GM21390 (cell line): ENCODE measurements around the gene CCIN.
"Not testable (repeated sequence)": the region's sequence is repeated elsewhere in the genome, so short reads cannot be mapped to it uniquely, and the experiment has no call there.

Source experiments
- ATAC-seq: cut with Tn5 transposase; IDR thresholded peaks from one replicate; pipeline ENCODE4 v1.9.1; 2021; ENCODE audit not compliant: unreplicated experiment

CCIN gene

GRCh38 chr9:36158122-36158521 is 11.1 kb upstream of the CCIN start:
- ATAC-seq: no peak

DNA sequence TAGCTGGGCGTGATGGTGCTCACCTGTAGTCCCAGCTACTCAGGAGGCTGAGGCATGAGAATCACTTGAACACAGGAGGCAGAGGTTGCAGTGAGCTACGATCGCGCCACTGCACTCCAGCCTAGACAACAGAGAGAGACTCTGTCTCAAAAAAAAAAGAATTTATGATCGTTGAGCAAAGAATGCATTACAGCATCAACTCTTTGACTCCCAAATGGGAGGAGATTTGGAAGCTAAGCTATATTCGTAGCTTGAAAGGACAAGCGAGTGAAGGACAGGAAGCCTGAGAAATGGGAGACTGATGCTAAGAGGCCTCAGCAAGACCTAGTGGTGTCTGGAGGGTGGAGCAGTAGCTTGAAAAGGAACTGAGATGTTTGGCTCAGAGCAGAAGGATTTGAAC is 10.3 kb upstream of the CCIN start:
- ATAC-seq: no peak

DNA sequence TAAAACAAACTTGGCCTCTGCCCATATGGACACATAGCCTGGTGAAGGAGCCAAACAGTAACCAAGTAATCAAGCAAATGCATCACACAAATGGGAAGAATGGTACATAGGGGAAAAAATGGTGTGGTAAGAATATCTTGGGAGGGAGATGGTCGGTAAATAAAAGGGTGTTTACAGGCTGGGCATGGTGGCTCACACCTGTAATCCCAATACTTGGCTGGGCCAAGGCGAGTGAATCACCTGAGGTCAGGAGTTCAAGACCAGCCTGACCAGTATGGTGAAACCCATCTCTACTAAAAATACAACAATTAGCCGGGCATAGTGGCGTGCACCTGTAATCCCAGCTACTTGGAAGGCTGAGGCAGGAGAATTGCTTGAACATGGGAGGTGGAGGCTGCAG is 9.7 kb upstream of the CCIN start:
- ATAC-seq: not testable (repeated sequence)

- not testable (repeated sequence) for ATAC-seq
Measured at GRCh38 chr9:36160126-36160525, 9.1 kb upstream of the CCIN start.

- no peak for ATAC-seq
Measured at GRCh38 chr9:36161187-36161586, 8.0 kb upstream of the CCIN start.

- ATAC-seq: no peak
Measured at GRCh38 chr9:36162211-36162738, 6.9 kb upstream of the CCIN start.

DNA sequence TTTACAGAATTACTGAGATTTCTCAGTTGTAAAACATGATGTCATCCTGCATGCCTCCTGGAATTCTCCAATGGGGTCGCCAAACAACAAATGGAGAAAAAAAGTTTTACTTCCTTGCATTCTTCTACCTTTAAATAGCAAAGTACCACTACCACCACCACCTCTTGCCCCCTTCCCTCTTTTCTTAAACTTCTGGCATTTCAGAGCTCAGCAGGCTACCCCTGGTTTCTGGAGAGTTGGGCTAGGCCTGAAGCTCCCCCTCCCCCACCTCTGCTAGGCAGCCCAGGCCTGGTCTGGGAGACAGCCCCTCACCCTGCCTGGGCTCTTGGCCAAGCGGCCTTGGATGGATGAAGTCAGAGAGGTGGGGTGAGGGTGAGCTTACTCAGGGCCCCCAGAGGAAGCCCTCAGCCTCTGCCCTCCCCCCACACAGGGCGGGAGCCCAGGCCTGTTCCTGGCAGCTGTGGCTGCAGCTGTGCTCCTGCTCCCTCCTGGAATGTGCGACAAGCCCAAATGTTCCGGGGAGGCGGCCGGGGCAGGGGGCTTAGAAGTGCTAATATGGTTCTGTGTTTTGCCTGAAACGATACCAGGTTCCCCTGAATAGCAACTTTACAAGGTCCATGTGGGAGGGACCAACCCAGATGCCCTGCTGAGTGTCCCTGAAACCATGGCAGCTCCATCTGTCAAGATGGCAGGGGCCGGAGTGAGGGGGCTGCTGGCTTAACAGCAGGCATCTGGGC is 6.0 kb upstream of the CCIN start:
- ATAC-seq: no peak

- no peak for ATAC-seq
Measured at GRCh38 chr9:36163786-36164170, 5.4 kb upstream of the CCIN start.

- ATAC-seq: no peak
Measured at GRCh38 chr9:36164372-36164771, 4.8 kb upstream of the CCIN start.

DNA sequence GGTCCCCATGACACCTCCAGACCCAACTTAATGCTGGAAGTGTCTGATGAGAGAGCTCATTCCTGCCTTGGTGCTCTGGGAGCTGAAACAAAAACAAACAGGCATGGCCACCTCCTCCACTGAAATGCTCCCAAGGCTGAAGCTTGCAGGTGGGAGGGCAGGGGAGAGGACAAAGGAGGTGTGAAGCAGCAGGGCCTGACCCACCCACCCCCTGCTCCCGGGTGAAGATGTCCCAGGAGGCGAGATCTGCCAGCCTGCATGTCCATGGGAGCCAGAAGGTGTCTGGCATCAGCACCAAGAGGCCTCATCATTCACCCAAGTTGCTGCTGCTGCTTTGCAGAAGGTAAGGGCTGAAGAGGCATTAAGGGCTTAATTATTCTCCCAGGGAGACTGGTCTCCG is 4.2 kb upstream of the CCIN start:
- ATAC-seq: no peak

DNA sequence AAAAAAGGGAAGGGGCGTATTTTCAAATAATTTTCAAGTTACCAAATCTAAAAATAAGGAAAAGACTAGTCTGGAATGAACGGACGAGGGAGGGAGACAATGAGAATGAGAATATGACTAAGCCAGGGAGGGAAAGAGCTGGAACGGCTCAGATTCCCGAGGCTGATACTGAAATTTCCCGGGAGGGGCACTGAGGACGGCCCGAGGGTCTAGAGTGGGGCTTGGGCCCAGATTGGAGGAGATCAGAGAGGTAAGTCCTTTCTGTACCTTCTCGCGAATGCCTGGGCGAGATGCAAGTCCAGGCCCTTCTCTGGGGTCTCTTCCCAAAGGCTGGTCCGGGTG is 3.4 kb upstream of the CCIN start:
- no peak for ATAC-seq

DNA sequence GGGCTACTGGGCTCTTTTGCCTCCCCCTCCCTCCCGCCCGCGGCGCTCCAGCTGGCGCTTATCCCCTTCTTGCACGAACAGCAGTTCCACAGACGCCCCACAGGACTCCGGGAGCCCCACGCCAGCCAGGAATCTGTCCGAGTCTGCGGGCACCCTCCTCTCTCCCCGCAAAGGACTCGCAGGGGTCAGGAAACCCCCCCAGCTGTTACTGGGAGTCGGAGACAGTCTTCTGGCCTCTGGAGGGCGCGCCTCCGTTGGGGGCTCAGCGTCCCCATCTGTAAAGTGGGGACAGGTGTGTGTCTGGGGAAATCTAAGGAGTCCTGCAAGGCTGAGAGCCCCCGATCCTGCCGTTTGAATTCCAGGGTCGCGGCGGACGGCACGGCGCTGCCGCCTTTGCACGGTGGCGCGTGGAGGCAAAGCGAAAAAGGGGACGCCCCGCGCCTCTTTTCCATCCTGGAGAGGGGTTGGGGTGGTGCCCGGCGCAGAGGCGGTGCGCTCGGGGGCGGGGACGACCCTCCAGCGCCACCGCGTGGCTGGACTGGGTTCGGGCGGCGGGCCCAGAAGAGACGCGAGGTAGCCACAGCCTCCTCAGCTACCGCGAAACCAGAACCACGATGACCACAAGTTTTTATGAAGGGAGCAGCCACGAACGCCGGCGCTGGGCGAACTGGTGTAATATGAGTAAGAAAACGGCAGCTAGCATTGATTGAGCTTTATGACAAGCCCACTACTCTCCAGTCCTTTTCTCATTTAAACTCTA is 2.8 kb upstream of the CCIN start:
- ATAC-seq: peak; percentile 94

GRCh38 chr9:36169708-36170107 is 520 bp downstream of the CCIN start:
- ATAC-seq: no peak

DNA sequence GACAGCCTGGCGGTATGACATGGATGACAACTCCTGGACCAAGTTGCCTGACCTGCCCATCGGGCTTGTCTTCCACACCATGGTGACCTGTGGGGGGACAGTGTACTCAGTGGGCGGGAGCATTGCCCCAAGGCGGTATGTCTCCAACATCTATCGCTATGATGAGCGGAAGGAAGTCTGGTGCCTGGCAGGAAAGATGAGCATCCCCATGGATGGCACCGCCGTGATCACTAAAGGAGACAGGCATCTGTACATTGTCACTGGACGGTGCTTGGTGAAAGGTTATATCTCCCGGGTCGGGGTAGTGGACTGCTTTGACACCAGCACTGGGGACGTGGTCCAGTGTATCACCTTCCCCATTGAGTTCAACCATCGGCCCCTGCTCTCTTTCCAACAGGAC is 1.3 kb downstream of the CCIN start:
- no peak for ATAC-seq

DNA sequence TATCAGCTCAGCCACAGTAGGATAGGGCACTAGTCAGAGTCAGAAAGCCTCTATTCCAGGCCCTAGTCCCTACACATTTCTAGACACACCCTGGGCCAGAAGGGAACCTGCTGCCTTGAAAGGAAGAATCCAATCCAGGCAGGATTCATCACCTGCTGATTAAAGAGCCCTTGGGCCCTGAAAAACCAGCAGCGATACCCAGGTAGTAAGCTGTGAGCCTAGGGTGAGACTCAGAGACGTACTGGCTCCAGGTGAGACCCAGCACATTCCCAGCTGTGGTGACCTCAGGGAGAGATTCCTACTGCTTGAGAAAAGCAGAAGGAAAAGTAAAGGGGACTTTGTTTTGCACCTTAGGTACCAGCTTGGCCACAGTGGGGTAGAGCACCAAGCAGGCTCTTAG is 4.7 kb downstream of the CCIN start:
- no peak for ATAC-seq

DNA sequence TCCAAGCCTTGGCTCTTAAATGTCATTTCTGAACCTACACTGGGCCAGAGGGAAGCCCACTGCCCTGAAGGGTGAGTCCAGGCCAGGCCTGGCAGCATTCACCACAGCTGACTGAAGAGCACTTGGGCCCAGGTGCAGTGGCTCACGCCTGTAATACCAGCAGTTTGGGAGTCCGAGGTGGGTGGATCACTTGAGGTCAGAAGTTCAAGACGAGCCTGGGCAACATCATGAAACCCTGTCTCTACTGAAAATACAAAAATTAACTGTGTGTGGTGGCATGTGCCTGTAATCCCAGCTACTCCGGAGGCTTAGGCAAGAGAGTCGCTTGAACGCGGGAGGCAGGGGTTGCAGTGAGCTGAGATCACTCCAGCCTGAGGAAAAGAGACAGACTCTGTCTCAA is 5.1 kb downstream of the CCIN start:
- no peak for ATAC-seq

GRCh38 chr9:36174731-36175130 is 5.5 kb downstream of the CCIN start:
- ATAC-seq: no peak

DNA sequence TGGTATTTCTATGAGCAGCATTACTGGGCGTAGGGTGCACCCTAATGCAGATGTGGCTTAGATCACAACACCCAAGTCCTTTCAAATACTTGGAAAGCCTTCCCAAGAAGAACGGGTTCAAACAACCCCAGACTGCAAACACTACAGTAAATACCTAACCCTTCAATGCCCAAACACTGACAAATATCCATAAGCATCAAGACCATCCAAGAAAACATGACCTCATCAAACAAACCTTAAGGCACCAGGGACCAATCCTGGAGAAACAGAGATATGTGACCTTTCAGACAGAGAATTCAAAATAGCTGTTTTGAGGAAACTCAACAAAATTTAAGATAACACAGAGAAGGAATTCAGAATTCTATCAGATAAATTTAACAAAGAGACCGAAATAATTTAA is 6.0 kb downstream of the CCIN start:
- not testable (repeated sequence) for ATAC-seq

GRCh38 chr9:36176496-36176895 is 7.3 kb downstream of the CCIN start:
- not testable (repeated sequence) for ATAC-seq

- ATAC-seq: no peak
Measured at GRCh38 chr9:36177571-36177970, 8.4 kb downstream of the CCIN start.

GRCh38 chr9:36180243-36180642 is 11.1 kb downstream of the CCIN start:
- not testable (repeated sequence) for ATAC-seq

GRCh38 chr9:36187414-36187813 is 18.2 kb downstream of the CCIN start:
- ATAC-seq: no peak
